ENCODE results near the gene GRM7. TPM values are rescaled to one million over a fixed set of nuclear protein-coding genes. Genes with fewer than 3 reads are reported as not detected.
A peak's percentile ranks its signal among the peaks of the same experiment; 100 is the strongest.

Gene GRM7
- total RNA-seq, 1 experiment from 2014 or later, result not detected

DNA sequence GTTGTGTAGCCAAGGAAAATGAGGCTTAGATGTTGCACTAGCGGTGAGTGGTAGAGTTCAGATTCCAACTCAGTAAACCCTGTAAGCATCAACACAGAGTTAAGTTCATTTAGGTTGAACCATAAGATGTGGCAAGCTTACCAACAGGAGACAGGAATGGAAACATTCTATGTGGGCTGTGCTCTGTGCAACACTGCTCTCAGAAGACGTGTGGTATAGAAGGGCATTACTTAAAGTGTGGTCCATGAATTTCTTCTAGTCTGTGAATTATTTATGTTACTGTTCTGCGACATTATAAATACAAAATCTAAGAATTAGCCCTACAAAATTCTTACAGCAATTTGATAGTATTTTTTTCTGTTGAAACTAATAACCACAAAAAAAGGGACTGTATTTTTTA is 213.3 kb downstream of the GRM7 start:
- no TSS peak for BruUV-seq (replicated peaks)
- ChIA-PET POLR2A (ENCODE audit: unreplicated experiment) (no interaction called here), CTCF (no interaction called here)
- no peaks in the 10 kb centered on the region for H3K4me1 ChIP-seq (ENCODE audit: insufficient read depth, low read length)
- H3K27ac ChIP-seq (ENCODE audit: low read length), result no peak overlapping the region
- no peak overlapping the region for H2AFZ ChIP-seq (ENCODE audit: low read length)
- no peak for DNase-seq
- no peaks in the 10 kb centered on the region for H3K27me3 ChIP-seq (ENCODE audit: low read length)
- no peak overlapping the region for H3K4me3 ChIP-seq (ENCODE audit: low read length)
- no peaks in the 10 kb centered on the region for H3F3A ChIP-seq (ENCODE audit: low read length, unreplicated experiment)
- no peak for ATAC-seq
- TF ChIP-seq EZH2phosphoT487 (IDR thresholded peaks at IDR 0.05; ENCODE audit: borderline replicate concordance, low read length) (no peak), EZH2 (IDR thresholded peaks at IDR 0.05; ENCODE audit: low read length, unreplicated experiment) (no peak)
- TF ChIP-seq, protein P1, sequence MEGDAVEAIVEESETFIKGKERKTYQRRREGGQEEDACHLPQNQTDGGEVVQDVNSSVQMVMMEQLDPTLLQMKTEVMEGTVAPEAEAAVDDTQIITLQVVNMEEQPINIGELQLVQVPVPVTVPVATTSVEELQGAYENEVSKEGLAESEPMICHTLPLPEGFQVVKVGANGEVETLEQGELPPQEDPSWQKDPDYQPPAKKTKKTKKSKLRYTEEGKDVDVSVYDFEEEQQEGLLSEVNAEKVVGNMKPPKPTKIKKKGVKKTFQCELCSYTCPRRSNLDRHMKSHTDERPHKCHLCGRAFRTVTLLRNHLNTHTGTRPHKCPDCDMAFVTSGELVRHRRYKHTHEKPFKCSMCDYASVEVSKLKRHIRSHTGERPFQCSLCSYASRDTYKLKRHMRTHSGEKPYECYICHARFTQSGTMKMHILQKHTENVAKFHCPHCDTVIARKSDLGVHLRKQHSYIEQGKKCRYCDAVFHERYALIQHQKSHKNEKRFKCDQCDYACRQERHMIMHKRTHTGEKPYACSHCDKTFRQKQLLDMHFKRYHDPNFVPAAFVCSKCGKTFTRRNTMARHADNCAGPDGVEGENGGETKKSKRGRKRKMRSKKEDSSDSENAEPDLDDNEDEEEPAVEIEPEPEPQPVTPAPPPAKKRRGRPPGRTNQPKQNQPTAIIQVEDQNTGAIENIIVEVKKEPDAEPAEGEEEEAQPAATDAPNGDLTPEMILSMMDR (conservative IDR thresholded peaks at IDR 0.05; ENCODE audit: low read depth, low read length), result no peak
- H3K9me3 ChIP-seq (ENCODE audit: low read length), result peaks cover 9% of the 10 kb centered on the region; the same call in 1 of the 2 replicates
- no peaks in the 10 kb centered on the region for H4K20me1 ChIP-seq (ENCODE audit: low read length)
- H3K36me3 ChIP-seq (ENCODE audit: low read depth, low read length), result no peaks in the 10 kb centered on the region
- H3K79me2 ChIP-seq (ENCODE audit: low read length), result no peaks in the 10 kb centered on the region
- no peaks in the 10 kb centered on the region for H3K9me2 ChIP-seq (replicated peaks; ENCODE audit: low read length)
- no peak overlapping the region for H3K9ac ChIP-seq (ENCODE audit: low read length)
- no peak overlapping the region for H3K4me2 ChIP-seq (ENCODE audit: low read length)
- intact Hi-C loops (cut with micrococcal nuclease), result no loop called here

DNA sequence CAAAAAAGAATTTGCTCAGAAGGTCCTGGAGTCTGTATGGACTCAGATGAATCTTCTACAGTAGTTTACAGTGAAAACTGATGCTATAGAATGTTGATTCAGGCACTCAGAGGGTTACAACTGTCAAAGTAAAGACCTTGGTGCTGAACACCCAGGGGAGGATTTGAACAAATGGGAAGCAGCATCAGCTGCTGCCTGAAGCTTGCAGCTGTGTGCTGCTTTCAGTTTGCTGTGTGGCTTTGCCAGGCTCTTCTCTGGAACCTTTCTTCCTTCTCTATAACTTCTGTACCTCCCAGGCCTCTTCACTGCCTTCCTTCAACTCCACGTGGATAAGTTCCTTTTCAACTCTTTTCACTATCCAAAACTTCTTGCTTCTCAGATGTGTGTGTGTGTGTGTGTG is 214.2 kb downstream of the GRM7 start:
- no peaks in the 10 kb centered on the region for H3K27me3 ChIP-seq (ENCODE audit: low read length)
- no peaks in the 10 kb centered on the region for H3K4me1 ChIP-seq (ENCODE audit: insufficient read depth, low read length)
- no peaks in the 10 kb centered on the region for H3K79me2 ChIP-seq (ENCODE audit: low read length)
- no peak overlapping the region for H3K27ac ChIP-seq (ENCODE audit: low read length)
- H3K9ac ChIP-seq (ENCODE audit: low read length), result no peak overlapping the region
- no peaks in the 10 kb centered on the region for H3F3A ChIP-seq (ENCODE audit: low read length, unreplicated experiment)
- no peak overlapping the region for H2AFZ ChIP-seq (ENCODE audit: low read length)
- H3K9me3 ChIP-seq (ENCODE audit: low read length), result 0 out of 2 replicates have a peak, but pooled peaks cover 7% of the 10 kb centered on the region
- TF ChIP-seq, protein P1 (conservative IDR thresholded peaks at IDR 0.05; ENCODE audit: low read depth, low read length), result no peak
- TF ChIP-seq EZH2 (IDR thresholded peaks at IDR 0.05; ENCODE audit: low read length, unreplicated experiment) (no peak), EZH2phosphoT487 (IDR thresholded peaks at IDR 0.05; ENCODE audit: borderline replicate concordance, low read length) (no peak)
- no peak for DNase-seq
- ChIA-PET CTCF (no interaction called here), POLR2A (ENCODE audit: unreplicated experiment) (no interaction called here)
- ATAC-seq, result no peak
- no peaks in the 10 kb centered on the region for H3K36me3 ChIP-seq (ENCODE audit: low read depth, low read length)
- BruUV-seq (replicated peaks), result no TSS peak
- H3K4me3 ChIP-seq (ENCODE audit: low read length), result no peak overlapping the region
- intact Hi-C loops (cut with micrococcal nuclease), result no loop called here
- no peak overlapping the region for H3K4me2 ChIP-seq (ENCODE audit: low read length)
- no peaks in the 10 kb centered on the region for H4K20me1 ChIP-seq (ENCODE audit: low read length)
- H3K9me2 ChIP-seq (replicated peaks; ENCODE audit: low read length), result no peaks in the 10 kb centered on the region

DNA sequence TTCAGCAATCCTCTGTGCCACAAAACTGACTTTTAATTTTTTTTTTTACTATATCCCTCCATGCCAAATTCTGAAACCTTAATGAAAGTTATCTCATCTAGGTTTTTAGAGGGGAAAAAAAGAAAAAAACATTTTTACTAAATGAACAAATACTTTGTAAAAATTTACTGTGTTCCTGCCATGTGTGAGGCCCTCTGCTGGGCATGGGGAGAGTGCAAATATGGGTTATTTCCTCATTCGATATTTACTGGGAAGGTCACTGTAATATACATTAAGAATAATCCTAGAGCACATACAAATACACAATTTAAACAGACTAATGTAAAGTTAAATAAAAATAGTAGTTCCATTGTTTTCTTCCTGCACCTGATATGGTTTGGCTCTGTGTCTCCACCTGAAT is 215.0 kb downstream of the GRM7 start:
- Histone ChIP-seq H3K27me3 (ENCODE audit: low read length) (no peaks in the 10 kb centered on the region), H3K4me1 (ENCODE audit: insufficient read depth, low read length) (no peaks in the 10 kb centered on the region), H3K9me3 (ENCODE audit: low read length) (0 out of 2 replicates have a peak, but pooled peaks cover 6% of the 10 kb centered on the region), H3K9ac (ENCODE audit: low read length) (no peak overlapping the region), H3F3A (ENCODE audit: low read length, unreplicated experiment) (no peaks in the 10 kb centered on the region), H4K20me1 (ENCODE audit: low read length) (no peaks in the 10 kb centered on the region), H3K4me2 (ENCODE audit: low read length) (no peak overlapping the region), H3K27ac (ENCODE audit: low read length) (no peak overlapping the region), H3K36me3 (ENCODE audit: low read depth, low read length) (no peaks in the 10 kb centered on the region), H3K79me2 (ENCODE audit: low read length) (no peaks in the 10 kb centered on the region), H2AFZ (ENCODE audit: low read length) (no peak overlapping the region), H3K4me3 (ENCODE audit: low read length) (no peak overlapping the region), H3K9me2 (replicated peaks; ENCODE audit: low read length) (no peaks in the 10 kb centered on the region)
- POLR2A ChIA-PET (ENCODE audit: unreplicated experiment), result no interaction called here
- intact Hi-C loops (cut with micrococcal nuclease), result no loop called here
- CTCF ChIA-PET, result no interaction called here
- ATAC-seq (no peak), DNase-seq (no peak)
- TF ChIP-seq, protein P1 (conservative IDR thresholded peaks at IDR 0.05; ENCODE audit: low read depth, low read length), result peak; percentile 30; the same call in 1 of the 2 replicates
- no peak for TF ChIP-seq EZH2 (IDR thresholded peaks at IDR 0.05; ENCODE audit: low read length, unreplicated experiment)
- BruUV-seq (replicated peaks), result no TSS peak

All from PC-3 (cell line).